Activated CD4-positive, alpha-beta memory T cell treated with anti-CD3 and anti-CD28 coated beads, Interleukin-2, amount 10 ng/mL, durations not matched to agents 7 days and 5 days (primary cell): ENCODE measurements around the gene BAG3. TPM values are rescaled to one million over a fixed set of nuclear protein-coding genes. Genes with fewer than 3 reads are reported as not detected.
A peak's percentile ranks its signal among the peaks of the same experiment; 100 is the strongest.
"Not testable (repeated sequence)": the region's sequence is repeated elsewhere in the genome, so short reads cannot be mapped to it uniquely, and the experiment has no call there.

Experiments used
- CTCF ChIA-PET: fragments of 350-600 bp; sonication (Branson Sonifier 250); formaldehyde crosslinking; loops from one replicate; lab custom pipeline; 2021; ENCODE audit warnings: antibody characterized with exemption, inconsistent platforms; lab: Charles Lee
- POLR2A ChIA-PET: fragments of 350-600 bp; sonication (Branson Sonifier 250); formaldehyde crosslinking; loops from one replicate; lab custom pipeline; 2021; ENCODE audit warnings: antibody characterized with exemption; lab: Charles Lee
- DNase-seq: peaks from one replicate; pipeline ENCODE4 v3.0.0-alpha.2; 2020
- H3K27ac Mint-ChIP-seq: one replicate; pipeline ENCODE4 v1.8.0; 2021; ENCODE audit warnings: mild to moderate bottlenecking, mixed read lengths
- H3K27me3 Mint-ChIP-seq: one replicate; pipeline ENCODE4 v1.8.0; 2021; ENCODE audit warnings: mixed read lengths
- H3K36me3 Mint-ChIP-seq: one replicate; pipeline ENCODE4 v1.8.0; 2021; ENCODE audit warnings: low read depth, mixed read lengths
- H3K4me1 Mint-ChIP-seq: one replicate; pipeline ENCODE4 v1.8.0; 2021; ENCODE audit warnings: mixed read lengths
- H3K4me3 Mint-ChIP-seq: one replicate; pipeline ENCODE4 v1.8.0; 2021; ENCODE audit warnings: mild to moderate bottlenecking, mixed read lengths
- H3K9me3 Mint-ChIP-seq: one replicate; pipeline ENCODE4 v1.8.0; 2021; ENCODE audit warnings: mixed read lengths
- total RNA-seq, 2 experiments: library from RNA; stranded (reverse); gene quantifications; one replicate each; pipeline ENCODE4 v1.2.3, GENCODE V29; 2021

Gene BAG3
- total RNA-seq, 2 experiments from 2014 or later, result 26.3 to 27.2 TPM

- no peak overlapping the region for H3K27ac Mint-ChIP-seq
- ChIA-PET CTCF (no interaction called here), POLR2A (interaction anchor here (1.3 kb wide), 1 partner anchor 68 kb away, joined by 4 read pairs; the partner anchor contains the start of gene INPP5F)
- DNase-seq, result no peak
- H3K36me3 Mint-ChIP-seq, result peaks cover 30% of the 10 kb centered on the region
- H3K9me3 Mint-ChIP-seq, result no peaks in the 10 kb centered on the region
- H3K4me3 Mint-ChIP-seq, result no peak overlapping the region
- H3K27me3 Mint-ChIP-seq, result no peaks in the 10 kb centered on the region
- peaks cover 62% of the 10 kb centered on the region for H3K4me1 Mint-ChIP-seq
Observed at GRCh38 chr10:119657725-119658124, 6.5 kb downstream of the BAG3 start.

- H3K4me1 Mint-ChIP-seq, result peaks cover 62% of the 10 kb centered on the region
- no peaks in the 10 kb centered on the region for H3K27me3 Mint-ChIP-seq
- no peak overlapping the region for H3K27ac Mint-ChIP-seq
- ChIA-PET POLR2A (no interaction called here), CTCF (no interaction called here)
- H3K36me3 Mint-ChIP-seq, result peaks cover 30% of the 10 kb centered on the region
- H3K4me3 Mint-ChIP-seq, result no peak overlapping the region
- no peak for DNase-seq
- no peaks in the 10 kb centered on the region for H3K9me3 Mint-ChIP-seq
Observed at GRCh38 chr10:119658274-119658673, 7.1 kb downstream of the BAG3 start.

GRCh38 chr10:119659951-119660350 is 8.8 kb downstream of the BAG3 start:
- H3K27me3 Mint-ChIP-seq, result no peaks in the 10 kb centered on the region
- no peak overlapping the region for H3K4me3 Mint-ChIP-seq
- DNase-seq, result no peak
- peaks cover 24% of the 10 kb centered on the region for H3K36me3 Mint-ChIP-seq
- H3K9me3 Mint-ChIP-seq, result no peaks in the 10 kb centered on the region
- peaks cover 61% of the 10 kb centered on the region for H3K4me1 Mint-ChIP-seq
- no peak overlapping the region for H3K27ac Mint-ChIP-seq
- ChIA-PET CTCF (interaction anchor here (2.1 kb wide), 1 partner anchor 9 kb away, joined by 5 read pairs; the partner anchor contains the start of gene BAG3), POLR2A (no interaction called here)

- POLR2A ChIA-PET, result interaction anchor here (0.6 to 5.9 kb wide), 2 partner anchors 9 to 166 kb away, joined by 3 to 111 read pairs; partner anchors contain the start of gene BAG3
- Mint-ChIP-seq H3K4me1 (peaks cover 51% of the 10 kb centered on the region), H3K27ac (peak overlapping the region; percentile 95), H3K36me3 (peaks cover 27% of the 10 kb centered on the region)
- not testable (repeated sequence) for H3K4me3 Mint-ChIP-seq, H3K27me3 Mint-ChIP-seq, DNase-seq, H3K9me3 Mint-ChIP-seq
- CTCF ChIA-PET, result interaction anchor here (0.7 to 2.1 kb wide), 3 partner anchors 10 to 702 kb away, joined by 4 to 7 read pairs (median 5); partner anchors contain the start of gene BAG3
Observed at GRCh38 chr10:119662076-119662605, 11.0 kb downstream of the BAG3 start.

GRCh38 chr10:119663866-119664698 is 12.9 kb downstream of the BAG3 start:
- Mint-ChIP-seq H3K4me1 (peaks cover 45% of the 10 kb centered on the region), H3K9me3 (no peaks in the 10 kb centered on the region), H3K27ac (peak overlapping the region; percentile 95), H3K36me3 (peaks cover 22% of the 10 kb centered on the region), H3K27me3 (no peaks in the 10 kb centered on the region), H3K4me3 (peak overlapping the region; percentile 67)
- ChIA-PET CTCF (interaction anchor here (0.6 to 2.1 kb wide), 11 partner anchors 10 to 244 kb away, joined by 3 to 7 read pairs (median 4); partner anchors contain the start of gene BAG3), POLR2A (interaction anchor here (0.6 to 5.9 kb wide), 14 partner anchors 11 to 228 kb away, joined by 3 to 111 read pairs (median 4); partner anchors contain the start of genes BAG3, INPP5F, MCMBP and RGS10)
- DNase-seq, result peak; percentile 72

GRCh38 chr10:119665901-119666708 is 14.9 kb downstream of the BAG3 start:
- peaks cover 43% of the 10 kb centered on the region for H3K4me1 Mint-ChIP-seq
- ChIA-PET CTCF (no interaction called here), POLR2A (interaction anchor here (5.9 kb wide), 1 partner anchor 13 kb away, joined by 111 read pairs; the partner anchor contains the start of gene BAG3)
- no peak for DNase-seq
- no peak overlapping the region for H3K4me3 Mint-ChIP-seq
- H3K36me3 Mint-ChIP-seq, result peaks cover 22% of the 10 kb centered on the region
- no peaks in the 10 kb centered on the region for H3K27me3 Mint-ChIP-seq
- no peaks in the 10 kb centered on the region for H3K9me3 Mint-ChIP-seq
- no peak overlapping the region for H3K27ac Mint-ChIP-seq

GRCh38 chr10:119666709-119667004 is 15.5 kb downstream of the BAG3 start:
- no peak overlapping the region for H3K27ac Mint-ChIP-seq
- ChIA-PET POLR2A (no interaction called here), CTCF (interaction anchor here (0.6 kb wide), 1 partner anchor 71 kb away, joined by 3 read pairs; no protein-coding TSS in a partner anchor)
- no peak for DNase-seq
- H3K4me1 Mint-ChIP-seq, result peaks cover 42% of the 10 kb centered on the region
- no peak overlapping the region for H3K4me3 Mint-ChIP-seq
- H3K36me3 Mint-ChIP-seq, result peaks cover 26% of the 10 kb centered on the region
- no peaks in the 10 kb centered on the region for H3K27me3 Mint-ChIP-seq
- H3K9me3 Mint-ChIP-seq, result no peaks in the 10 kb centered on the region

- H3K36me3 Mint-ChIP-seq, result peaks cover 32% of the 10 kb centered on the region
- H3K27me3 Mint-ChIP-seq, result no peaks in the 10 kb centered on the region
- H3K27ac Mint-ChIP-seq, result no peak overlapping the region
- H3K9me3 Mint-ChIP-seq, result no peaks in the 10 kb centered on the region
- ChIA-PET POLR2A (no interaction called here), CTCF (interaction anchor here (0.6 kb wide), 1 partner anchor 72 kb away, joined by 3 read pairs; no protein-coding TSS in a partner anchor)
- no peak overlapping the region for H3K4me3 Mint-ChIP-seq
- no peak for DNase-seq
- peaks cover 33% of the 10 kb centered on the region for H3K4me1 Mint-ChIP-seq
Observed at GRCh38 chr10:119667562-119668328, 16.6 kb downstream of the BAG3 start.

- POLR2A ChIA-PET, result no interaction called here
- no peak overlapping the region for H3K27ac Mint-ChIP-seq
Observed at GRCh38 chr10:119668461-119668860, 17.3 kb downstream of the BAG3 start.

GRCh38 chr10:119669331-119669730 is 18.2 kb downstream of the BAG3 start:
- Mint-ChIP-seq H3K36me3 (peaks cover 45% of the 10 kb centered on the region), H3K4me3 (no peak overlapping the region), H3K27ac (no peak overlapping the region), H3K4me1 (peaks cover 17% of the 10 kb centered on the region), H3K27me3 (no peaks in the 10 kb centered on the region), H3K9me3 (no peaks in the 10 kb centered on the region)
- ChIA-PET CTCF (no interaction called here), POLR2A (no interaction called here)
- no peak for DNase-seq

More at GRCh38 chr10:119668461-119668860, 17.3 kb downstream of the BAG3 start:
- CTCF ChIA-PET, result no interaction called here
- DNase-seq, result no peak
- H3K4me3 Mint-ChIP-seq, result no peak overlapping the region
- H3K27me3 Mint-ChIP-seq, result no peaks in the 10 kb centered on the region
- peaks cover 26% of the 10 kb centered on the region for H3K4me1 Mint-ChIP-seq
- H3K9me3 Mint-ChIP-seq, result no peaks in the 10 kb centered on the region
- H3K36me3 Mint-ChIP-seq, result peaks cover 39% of the 10 kb centered on the region

GRCh38 chr10:119669975-119670640 is 18.9 kb downstream of the BAG3 start:
- ChIA-PET POLR2A (interaction anchor here (1.0 kb wide), 1 partner anchor 17 kb away, joined by 3 read pairs; no protein-coding TSS in a partner anchor), CTCF (interaction anchor here (2.0 kb wide), 1 partner anchor 17 kb away, joined by 10 read pairs; no protein-coding TSS in a partner anchor)
- H3K4me3 Mint-ChIP-seq, result no peak overlapping the region

More at GRCh38 chr10:119669975-119670640, 18.9 kb downstream of the BAG3 start:
- H3K27me3 Mint-ChIP-seq, result no peaks in the 10 kb centered on the region
- no peak overlapping the region for H3K27ac Mint-ChIP-seq
- H3K9me3 Mint-ChIP-seq, result no peaks in the 10 kb centered on the region
- DNase-seq, result no peak
- H3K36me3 Mint-ChIP-seq, result peaks cover 46% of the 10 kb centered on the region
- peaks cover 12% of the 10 kb centered on the region for H3K4me1 Mint-ChIP-seq
